ENCODE data around the gene HARS2.

DNA sequence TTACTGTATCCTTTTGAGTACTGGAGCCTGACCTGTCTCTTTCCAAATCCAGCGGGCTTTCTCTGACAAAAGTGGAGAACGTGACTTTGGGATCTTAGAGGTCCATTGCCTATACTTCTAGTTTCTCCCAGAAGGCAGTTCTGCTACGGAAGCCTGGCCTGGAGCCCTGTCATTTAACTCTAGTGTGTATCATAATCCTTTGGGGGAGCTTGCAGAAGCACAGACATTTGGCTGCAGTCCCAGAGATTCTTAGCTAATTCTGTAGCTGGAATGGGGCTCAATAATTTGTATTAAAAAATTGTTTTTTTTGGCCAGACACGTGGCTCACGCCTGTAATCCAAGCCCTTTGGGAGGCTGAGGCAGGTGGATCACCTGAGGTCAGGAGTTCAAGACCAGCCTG, 3.0 kb downstream of the HARS2 start:
- TF ChIP-seq CTCF (IDR thresholded peaks at IDR 0.05) (no peak), MAX (IDR thresholded peaks at IDR 0.05) (no peak), JUN (IDR thresholded peaks at IDR 0.05) (no peak), MYC (IDR thresholded peaks at IDR 0.05; ENCODE audit: borderline replicate concordance, low read length) (no peak), POLR2A (IDR thresholded peaks at IDR 0.05; ENCODE audit: low read length) (no peak), TP53 (CRISPR knock-in tag; IDR thresholded peaks at IDR 0.05) (no peak), MAZ (IDR thresholded peaks at IDR 0.05; ENCODE audit: borderline replicate concordance, low read depth, low read length) (no peak), MAFK (IDR thresholded peaks at IDR 0.05; ENCODE audit: partially characterized antibody) (no peak), KDM1A (IDR thresholded peaks at IDR 0.05; ENCODE audit: low read depth) (no peak)
- TF ChIP-seq, protein P1, sequence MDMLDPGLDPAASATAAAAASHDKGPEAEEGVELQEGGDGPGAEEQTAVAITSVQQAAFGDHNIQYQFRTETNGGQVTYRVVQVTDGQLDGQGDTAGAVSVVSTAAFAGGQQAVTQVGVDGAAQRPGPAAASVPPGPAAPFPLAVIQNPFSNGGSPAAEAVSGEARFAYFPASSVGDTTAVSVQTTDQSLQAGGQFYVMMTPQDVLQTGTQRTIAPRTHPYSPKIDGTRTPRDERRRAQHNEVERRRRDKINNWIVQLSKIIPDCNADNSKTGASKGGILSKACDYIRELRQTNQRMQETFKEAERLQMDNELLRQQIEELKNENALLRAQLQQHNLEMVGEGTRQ (IDR thresholded peaks at IDR 0.05): no peak
- TF ChIP-seq, protein P2, sequence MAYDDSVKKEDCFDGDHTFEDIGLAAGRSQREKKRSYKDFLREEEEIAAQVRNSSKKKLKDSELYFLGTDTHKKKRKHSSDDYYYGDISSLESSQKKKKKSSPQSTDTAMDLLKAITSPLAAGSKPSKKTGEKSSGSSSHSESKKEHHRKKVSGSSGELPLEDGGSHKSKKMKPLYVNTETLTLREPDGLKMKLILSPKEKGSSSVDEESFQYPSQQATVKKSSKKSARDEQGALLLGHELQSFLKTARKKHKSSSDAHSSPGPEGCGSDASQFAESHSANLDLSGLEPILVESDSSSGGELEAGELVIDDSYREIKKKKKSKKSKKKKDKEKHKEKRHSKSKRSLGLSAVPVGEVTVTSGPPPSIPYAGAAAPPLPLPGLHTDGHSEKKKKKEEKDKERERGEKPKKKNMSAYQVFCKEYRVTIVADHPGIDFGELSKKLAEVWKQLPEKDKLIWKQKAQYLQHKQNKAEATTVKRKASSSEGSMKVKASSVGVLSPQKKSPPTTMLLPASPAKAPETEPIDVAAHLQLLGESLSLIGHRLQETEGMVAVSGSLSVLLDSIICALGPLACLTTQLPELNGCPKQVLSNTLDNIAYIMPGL (CRISPR knock-in tag; IDR thresholded peaks at IDR 0.05; ENCODE audit: borderline replicate concordance): no peak

All from A549 (cell line).